ENCODE measurements around the gene ANKRD44.
"Not testable (repeated sequence)": the region's sequence is repeated elsewhere in the genome, so short reads cannot be mapped to it uniquely, and the experiment has no call there.

Gene ANKRD44

DNA sequence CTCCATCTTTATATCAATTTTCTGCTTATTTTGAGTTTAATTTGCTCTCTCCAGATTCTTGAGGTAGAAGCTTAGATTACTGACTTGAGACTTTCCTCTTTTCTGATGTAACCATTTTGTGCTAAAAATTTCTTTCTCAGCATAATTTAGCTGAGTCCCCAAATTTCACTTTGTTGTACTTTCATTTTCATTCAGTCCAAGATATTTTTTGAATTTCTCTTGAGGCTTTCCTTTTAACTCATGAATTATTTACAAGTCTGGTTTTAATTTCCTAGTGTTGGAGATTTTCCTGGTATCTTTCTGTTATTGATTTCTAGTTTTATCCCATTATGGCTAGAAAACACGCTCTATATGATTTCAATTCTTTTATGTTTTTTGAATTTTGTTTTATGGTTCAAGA lies 239.4 kb downstream of the ANKRD44 start:
- no peak for DNase-seq

DNA sequence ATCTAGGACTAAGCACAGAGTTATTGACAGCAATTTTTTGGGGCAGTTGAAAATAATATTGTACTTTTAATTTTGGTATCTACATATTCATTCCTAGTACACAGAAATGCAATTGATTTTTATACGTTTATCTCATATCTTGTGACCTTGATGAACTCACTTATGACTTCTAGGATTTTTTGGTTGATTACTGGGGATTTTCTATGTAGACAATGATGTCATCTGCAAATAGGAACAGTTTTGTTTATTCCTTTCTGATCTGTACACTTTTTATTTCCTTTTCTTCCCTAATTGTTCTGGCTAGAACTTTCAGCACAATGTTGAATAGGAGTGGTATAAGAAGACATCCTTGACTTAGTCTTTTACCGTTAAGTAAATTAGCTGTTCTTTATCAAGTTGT lies 240.6 kb downstream of the ANKRD44 start:
- DNase-seq, result no peak

DNA sequence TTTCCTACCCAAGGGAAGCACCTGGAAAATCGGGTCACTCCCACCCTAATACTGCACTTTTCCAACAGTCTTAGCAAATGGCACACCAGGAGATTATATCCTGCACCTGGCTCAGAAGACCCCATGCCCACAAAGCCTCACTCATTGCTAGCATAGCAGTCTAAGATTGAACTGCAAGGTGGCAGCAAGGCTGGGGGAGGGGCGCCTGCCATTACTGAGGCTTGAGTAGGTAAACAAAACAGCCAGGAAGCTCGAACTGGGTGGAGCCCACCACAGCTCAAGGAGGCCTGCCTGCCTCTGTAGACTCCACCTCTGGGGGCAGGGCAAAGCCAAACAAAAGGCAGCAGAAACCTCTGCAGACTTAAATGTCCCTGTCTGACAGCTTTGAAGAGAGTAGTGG lies 248.0 kb downstream of the ANKRD44 start:
- not testable (repeated sequence) for DNase-seq

DNA sequence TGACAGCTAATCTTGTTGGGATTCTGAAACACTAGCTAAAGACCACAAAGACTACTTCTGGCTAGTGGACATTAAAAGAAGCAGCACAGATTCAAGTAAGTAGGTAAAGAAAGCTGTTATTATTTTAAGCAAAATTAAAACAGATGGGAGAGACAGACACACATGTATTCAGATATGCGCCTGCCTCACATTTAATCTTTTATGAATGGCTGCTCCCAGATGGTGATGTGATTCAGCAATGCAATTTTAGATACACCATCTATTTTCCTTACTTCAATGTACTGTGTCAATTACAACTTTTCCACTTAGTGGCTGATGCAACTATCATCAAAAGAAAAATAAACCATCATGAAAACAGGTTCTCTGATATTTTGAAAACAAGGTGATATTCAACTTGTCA lies 251.1 kb downstream of the ANKRD44 start:
- DNase-seq, result no peak

DNA sequence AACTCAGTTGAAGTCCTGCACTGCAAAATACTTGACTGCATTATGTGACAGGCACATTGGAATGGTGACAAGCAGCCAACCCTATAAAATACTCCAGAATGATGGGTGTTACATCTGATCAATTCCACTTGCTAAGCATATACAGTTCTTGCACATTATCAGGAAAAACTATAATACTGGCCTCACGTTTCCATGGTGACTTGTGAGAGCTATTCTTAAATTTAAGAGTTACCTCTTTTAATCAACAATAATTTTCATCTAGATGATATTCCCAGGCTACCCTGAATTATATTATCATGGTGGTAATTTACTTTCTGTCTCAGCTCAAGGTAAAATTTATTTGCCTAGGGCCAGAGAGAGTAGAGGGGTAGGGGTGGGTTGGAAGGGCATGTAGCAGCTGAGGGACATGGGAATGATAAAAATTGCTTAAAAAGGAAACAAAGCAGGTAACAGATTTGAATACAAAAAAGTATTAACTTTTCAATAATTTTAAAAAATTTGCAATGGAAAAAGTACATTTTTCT lies 251.7 kb downstream of the ANKRD44 start:
- DNase-seq, result no peak

DNA sequence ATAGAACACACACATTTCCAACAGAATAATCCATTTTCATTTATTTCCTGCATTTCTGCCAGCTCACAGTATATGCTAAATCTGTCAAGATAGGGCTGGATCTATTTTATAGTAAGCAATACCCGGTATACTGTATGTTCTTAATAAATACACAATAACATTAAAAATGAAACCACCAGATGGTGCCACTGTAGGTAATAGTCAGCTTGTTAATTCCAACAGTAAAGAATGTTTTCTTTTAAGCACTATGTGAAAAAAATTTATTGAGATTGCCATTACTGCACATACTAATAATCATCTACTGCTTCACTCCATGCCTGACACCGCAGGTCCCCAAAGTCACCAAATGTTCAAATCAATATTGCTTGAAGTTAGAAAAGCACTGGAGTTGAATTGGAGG lies 252.6 kb downstream of the ANKRD44 start:
- no peak for DNase-seq

DNA sequence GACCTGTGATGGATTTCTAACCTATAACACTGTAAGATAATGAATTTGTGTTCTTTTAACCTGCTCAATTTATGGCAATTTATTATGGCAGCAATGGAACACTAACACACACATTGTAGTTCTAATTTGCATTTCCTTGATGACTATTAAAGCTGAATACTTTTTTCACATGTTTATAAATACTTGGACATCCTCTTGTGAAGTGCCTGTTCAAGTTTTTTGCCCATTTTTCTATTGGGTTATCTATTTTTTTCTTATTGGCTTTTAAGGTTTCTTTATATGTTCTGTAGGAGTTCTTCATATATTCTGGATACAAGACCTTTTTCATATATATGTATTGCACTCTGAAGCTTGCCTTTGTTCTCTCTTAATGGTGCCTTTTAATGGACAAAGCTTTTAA lies 255.5 kb downstream of the ANKRD44 start:
- no peak for DNase-seq

DNA sequence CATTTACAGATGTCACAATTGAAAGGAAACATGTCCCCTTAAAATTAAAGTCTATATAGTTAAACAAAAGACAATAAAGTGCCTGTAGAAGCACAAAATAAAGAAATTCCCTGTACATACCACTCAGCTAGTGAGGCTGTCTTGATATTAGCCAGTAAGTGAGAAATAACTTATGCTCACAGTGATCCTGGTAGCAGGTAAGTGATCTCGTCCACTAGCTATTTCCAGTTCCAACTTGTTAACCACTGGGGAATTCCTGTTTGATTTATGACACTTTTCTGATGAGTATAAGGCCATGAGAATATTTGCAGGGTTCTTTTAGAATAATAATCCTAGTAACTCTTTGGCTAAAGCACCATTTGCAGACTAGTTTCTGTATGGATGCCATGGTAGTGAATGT lies 256.1 kb downstream of the ANKRD44 start:
- no peak for DNase-seq

DNA sequence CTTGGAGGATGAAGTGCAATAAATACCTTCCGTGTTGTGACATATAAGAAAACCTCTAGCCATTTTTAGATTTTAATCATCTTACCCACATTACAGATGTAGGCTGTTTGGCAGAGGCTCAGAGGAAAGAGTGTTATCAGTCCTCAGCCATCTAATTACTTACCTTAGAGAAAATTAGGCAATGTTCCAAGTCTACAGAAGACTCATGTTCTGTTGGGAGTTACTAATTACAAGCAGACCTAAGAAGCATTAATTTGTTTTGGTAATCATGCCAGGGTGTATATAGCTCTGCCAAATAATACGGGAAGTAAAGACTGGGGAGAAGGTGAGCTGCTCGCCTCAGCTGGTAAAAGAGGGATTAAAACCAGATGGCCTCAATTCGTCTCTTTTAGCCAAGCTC lies 258.2 kb downstream of the ANKRD44 start:
- DNase-seq, result peak; percentile 11

DNA sequence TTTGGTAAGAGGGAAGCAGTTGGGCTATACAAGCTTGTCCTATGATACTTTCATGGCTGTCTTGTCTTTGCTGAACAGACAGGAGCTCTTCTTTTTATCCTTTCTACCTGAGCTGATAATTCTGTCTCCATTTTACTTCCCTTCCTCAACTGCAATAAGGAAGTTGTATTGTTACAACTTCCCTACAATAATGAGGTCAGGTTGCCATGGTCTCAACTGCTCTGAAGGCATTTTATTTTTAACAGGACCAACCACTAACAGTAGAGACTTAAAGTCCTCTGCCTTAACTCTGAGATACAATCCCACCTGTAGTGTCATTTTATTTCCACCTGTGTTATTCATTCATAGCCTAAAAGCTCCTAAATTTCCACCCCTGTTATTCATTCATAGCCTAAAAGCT lies 265.5 kb downstream of the ANKRD44 start:
- DNase-seq, result no peak

DNA sequence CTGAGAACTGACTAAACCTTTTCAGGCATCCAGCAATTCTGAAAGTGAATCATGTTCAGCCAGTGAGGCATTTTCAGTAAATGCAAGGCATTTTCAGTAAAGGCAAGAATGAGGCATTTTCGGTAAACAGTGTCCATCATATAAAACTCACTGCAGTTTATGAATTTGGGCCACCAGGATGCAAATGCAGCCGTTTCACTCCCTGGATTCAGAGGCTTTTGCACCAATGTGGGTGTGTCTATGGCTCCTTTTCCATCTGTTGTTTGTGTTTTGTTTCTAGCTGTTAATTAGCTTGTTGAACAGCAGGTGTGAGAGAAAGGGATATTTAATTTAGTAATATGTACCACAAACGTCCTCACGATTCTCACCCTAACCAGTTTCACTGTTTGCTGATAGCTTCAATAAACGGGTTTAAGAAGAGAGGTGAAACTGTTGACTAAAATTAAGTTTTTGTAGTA lies 267.8 kb downstream of the ANKRD44 start:
- no peak for DNase-seq

DNA sequence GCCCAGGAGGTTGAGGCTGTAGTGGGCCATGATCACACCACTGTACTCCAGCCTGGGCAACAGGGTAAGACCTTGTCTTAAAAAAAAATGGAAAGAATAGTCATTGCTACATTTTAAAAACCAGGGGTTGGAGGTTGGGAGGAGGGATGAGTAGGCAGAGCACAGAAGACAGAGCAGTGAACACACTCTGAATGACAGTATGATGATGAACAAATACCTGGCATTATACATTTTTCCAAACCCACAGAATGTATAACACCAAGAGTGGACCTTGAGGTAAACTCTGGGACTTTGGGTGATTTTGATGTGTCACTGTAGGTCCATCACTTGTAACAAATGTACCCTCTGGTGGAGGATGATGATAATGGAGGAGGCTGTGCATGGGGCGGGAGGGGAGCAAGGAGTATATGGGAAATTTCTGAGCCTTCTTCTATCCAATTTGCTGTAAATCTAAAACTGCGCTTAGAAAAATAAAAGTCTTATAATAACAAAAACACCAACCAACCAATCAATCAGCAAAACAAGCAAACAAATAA lies 272.6 kb downstream of the ANKRD44 start:
- no peak for DNase-seq

DNA sequence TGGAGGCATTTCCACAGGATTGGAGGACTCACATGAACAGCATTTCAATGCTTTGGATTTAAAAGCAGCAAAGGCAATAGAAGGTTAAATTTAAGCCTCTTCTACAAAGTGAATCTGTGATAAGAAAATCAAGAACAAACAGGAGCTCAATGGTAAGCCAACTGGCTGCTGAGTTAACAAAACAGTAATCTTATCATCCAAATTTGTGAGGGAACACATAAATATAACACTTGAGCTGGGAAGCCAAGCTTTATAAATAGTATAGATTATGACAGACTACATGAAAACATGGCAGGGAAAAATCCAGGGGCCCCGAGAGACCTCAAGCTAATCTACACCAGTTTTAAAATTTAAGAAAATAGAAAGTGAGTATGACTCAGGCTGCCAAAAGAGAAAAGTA lies 275.6 kb downstream of the ANKRD44 start:
- DNase-seq, result no peak

DNA sequence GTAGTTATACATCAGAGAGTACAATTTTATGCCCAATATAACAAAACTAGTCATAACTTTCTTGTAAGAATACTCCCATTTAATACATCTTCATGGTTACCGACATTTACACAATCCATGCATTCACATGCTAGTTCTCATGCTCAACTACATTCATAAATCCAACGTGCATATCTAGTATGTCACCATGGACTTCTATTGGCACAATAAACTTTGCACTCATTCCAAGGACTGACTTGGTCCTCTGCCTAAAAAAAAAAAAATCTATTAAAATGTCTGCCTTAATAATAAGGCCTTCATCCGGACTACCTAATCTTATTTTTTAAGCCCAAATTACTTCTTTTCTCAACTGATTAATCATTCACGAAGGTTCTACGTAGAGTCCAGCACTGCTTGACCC lies 276.3 kb downstream of the ANKRD44 start:
- no peak for DNase-seq

DNA sequence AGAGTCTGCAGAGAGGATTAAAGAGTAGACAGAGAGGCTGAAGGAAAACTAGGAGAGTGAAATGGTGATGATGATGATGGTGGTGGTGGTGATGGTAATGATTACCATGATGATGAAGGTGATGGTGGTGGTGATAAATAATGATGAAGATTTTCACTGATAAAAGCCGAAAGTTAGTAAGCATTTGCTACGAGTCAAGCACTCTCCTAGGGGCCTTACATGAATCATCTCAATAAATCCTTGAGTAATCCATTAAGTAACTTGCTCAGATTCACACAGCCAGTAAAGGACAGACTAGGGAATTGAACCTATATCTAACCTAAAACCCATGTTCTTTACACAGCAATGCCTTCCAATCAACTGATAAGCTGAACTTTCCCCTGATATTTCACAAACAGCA lies 277.4 kb downstream of the ANKRD44 start:
- no peak for DNase-seq

DNA sequence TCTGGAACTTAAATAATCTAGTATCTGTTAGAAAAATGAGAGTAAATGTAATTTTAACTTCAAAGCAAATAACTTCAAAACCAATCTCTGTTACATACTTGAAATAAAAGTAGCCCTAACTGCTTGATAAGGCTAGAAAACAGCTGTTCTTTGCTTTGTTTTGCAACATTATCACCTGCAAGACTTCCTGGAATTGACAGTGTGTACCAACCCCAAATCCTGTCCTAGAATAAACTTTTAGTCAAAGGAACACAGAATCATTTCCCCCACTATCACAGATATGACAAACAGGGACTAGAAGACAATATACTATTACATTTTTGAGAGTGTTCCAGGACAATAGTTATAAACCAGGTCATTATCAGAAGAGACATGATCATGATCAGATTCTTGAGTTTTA lies 278.8 kb downstream of the ANKRD44 start:
- DNase-seq, result no peak

DNA sequence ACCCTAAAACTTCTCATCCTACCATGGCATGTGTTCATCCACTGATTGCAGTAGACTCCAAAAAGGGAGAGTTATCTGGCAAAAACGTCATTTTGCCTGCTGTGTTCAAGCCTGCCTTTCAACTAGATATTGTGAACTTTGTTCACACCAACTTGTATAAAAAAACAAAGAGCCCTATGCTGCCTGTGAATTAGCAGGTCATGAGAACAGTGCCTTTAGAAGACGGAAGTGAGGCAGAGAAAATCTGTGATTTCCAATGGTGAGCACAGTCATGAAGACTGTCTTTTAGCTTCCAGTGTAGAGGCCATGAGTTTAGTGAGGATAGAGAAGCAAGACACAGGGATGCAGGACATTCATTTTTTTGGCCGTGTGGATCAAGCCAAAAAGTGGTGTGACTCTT lies 280.5 kb downstream of the ANKRD44 start:
- no peak for DNase-seq

DNA sequence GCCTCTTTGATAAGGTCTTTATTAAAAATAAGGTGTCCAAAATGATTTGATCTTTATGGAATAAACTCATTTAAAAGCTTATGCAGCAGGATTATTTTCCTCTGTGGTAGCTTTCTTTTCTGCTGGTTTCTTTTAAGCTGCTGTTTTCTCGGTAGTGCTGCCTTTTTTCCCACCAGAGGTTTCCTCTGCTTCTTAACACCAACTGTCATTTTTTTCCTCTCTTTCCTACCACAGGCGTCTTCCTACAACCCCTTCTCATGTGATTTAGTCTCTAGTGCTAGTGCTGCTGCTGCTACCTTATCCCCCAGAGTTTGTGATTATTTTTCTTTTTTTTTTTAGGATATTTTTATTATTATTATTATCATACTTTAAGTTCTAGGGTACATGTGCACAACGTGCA lies 281.9 kb downstream of the ANKRD44 start:
- no peak for DNase-seq

DNA sequence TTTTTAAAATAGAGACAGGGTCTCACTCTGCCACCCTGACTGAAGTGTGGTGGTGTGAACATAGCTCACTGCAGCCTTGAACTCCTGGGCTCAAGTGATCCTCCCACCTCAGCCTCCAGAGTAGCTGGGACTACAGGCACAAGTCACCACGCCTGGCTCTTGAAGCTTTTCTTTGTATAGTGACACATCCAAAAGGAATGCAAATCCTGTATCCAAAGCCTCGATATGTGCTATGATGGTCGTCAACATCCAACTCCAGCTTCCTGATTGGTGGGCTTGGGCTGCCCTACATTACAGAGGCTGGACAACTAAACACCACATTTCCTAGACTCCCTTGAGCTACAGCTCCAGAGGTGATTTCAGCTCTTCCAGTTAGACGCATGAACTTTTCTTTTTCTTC lies 282.4 kb downstream of the ANKRD44 start:
- DNase-seq, result no peak

DNA sequence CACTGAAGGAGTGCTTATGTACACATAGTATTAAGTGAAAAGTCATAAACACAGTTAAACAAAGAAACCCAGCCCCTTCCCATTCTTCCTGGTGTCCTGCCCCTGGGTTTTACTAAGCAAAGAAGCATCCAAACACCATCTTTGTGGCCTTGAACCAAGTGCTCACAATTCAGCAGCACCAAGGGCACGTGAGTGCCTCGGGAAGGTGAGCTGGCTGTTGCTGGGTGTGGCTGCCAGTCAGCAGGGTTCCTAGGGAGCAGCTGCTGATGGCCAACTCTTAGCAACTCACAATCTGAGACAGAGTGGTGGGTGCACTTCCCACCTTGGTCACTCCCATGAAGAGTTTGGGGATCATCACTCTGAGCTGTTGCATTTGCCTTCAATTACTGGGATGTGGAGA lies 286.4 kb downstream of the ANKRD44 start:
- no peak for DNase-seq

DNA sequence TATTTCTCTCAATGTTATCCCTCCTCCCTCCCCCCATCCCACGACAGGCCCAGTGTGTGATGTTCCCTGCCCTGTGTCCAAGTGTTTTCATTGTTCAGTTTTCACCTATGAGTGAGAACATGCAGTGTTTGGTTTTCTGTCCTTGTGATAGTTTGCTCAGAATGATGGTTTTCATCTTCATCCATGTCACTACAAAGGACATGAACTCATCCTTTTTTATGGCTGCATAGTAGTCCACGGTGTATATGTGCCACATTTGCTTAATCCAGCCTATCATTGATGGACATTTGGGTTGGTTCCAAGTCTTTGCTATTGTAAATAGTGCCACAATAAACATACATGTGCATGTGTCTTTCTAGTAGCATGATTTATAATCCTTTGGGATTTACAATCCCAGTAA lies 289.7 kb downstream of the ANKRD44 start:
- DNase-seq, result not testable (repeated sequence)

DNA sequence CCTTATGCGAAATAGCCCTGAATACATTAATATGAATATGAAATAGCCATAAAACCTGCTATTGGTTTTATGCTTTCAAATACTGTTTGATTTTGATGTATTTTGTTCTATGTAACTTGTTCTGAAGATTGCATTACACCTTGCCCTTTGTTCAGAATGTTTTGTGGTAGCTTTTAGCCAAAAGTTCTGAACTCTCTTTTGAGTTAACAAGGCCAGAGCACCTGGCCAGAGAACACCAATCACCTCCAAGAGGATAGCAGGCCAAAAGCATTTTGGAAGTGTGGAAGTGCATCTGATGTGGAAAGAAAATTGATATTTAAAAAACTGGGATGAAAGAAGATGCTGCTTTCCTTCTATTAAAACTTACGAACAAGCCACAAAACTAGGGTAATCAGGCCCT lies 297.5 kb downstream of the ANKRD44 start:
- DNase-seq, result no peak

DNA sequence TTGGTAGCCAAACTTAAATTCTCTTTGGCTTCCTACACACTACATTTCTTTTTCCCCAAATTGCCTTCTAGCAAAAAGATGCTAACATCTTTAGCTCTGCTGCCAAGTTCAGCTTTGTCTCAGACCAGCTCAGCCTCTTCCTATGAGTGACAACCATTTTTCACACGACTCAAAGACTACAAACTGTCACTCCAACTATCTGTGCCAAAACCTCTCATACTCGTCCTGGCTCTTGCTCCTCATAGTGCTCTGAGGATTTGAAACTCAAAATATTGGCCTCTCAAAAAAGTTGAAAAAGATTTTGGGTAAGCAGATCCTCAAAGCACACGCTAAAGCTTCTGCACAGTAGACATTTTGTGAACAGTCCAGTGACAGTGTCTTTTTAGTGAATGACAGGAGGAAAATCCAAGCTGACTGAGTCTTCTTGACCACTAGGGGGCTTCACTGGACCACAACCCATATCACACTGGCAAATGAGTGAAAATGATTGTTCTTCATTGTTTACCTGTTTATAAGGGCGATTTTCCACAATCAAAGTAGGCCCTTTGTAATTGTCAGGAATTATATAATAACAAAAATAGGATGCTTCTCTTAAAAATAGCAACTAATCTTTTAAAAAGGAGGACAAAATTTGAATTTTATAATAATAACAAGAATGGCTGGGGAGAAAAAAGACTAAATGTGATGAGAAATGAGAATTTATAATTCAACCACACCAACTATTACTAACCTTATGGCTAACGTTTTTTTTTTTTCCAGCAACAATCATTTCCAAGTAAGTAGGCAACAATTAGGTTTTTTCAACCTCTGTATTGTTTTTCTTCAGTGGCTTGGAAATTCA lies 298.6 kb downstream of the ANKRD44 start:
- DNase-seq, result no peak

DNA sequence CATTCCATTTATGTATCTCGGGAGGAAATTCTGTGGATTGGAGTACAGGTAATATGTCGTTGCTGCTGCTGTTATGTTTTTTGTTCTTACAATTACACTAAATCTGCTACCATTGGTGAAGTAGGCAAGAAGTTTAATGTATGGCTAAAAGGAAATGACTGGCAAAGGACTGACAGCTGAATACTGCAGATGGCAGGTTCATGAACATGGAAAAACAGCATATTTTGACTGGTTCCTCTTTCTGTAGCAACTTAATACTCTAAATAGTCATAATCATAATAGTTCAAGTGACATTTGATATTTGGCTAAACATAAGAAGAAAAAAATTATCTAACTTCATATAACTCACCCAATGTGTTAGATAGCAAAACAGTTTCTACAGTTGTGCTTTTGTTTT lies 299.6 kb downstream of the ANKRD44 start:
- no peak for DNase-seq
